ENCODE measurements around the gene IGLON5.

IGLON5 gene

GRCh38 chr19:51354103-51354741 lies 42.8 kb downstream of the IGLON5 start:
- H3K27me3 Mint-ChIP-seq = no peaks in the 10 kb centered on the region
- no peaks in the 10 kb centered on the region for H3K9me3 Mint-ChIP-seq
- H3K4me3 Mint-ChIP-seq = no peak overlapping the region
- peak overlapping the region; percentile 69 for H3K27ac Mint-ChIP-seq
- H3K36me3 Mint-ChIP-seq = peaks cover 38% of the 10 kb centered on the region
- DNase-seq = no peak
- CTCF ChIA-PET = interaction anchor here (0.7 to 1.2 kb wide), 3 partner anchors 10 to 53 kb away, joined by 3 to 4 read pairs (median 3); no protein-coding TSS in a partner anchor
- peaks cover 27% of the 10 kb centered on the region for H3K4me1 Mint-ChIP-seq

- peak overlapping the region; percentile 6 for H3K4me3 Mint-ChIP-seq
- CTCF ChIA-PET = interaction anchor here (0.7 to 1.2 kb wide), 3 partner anchors 9 to 53 kb away, joined by 3 to 4 read pairs (median 3); no protein-coding TSS in a partner anchor
- no peaks in the 10 kb centered on the region for H3K9me3 Mint-ChIP-seq
- peak overlapping the region; percentile 81 for H3K27ac Mint-ChIP-seq
- H3K4me1 Mint-ChIP-seq = peaks cover 31% of the 10 kb centered on the region
- H3K36me3 Mint-ChIP-seq = peaks cover 36% of the 10 kb centered on the region
- DNase-seq = peak; percentile 63
- no peaks in the 10 kb centered on the region for H3K27me3 Mint-ChIP-seq
Measured at GRCh38 chr19:51354742-51355148, 43.3 kb downstream of the IGLON5 start.

GRCh38 chr19:51356159-51356801 lies 44.8 kb downstream of the IGLON5 start:
- no peaks in the 10 kb centered on the region for H3K9me3 Mint-ChIP-seq
- H3K27ac Mint-ChIP-seq = no peak overlapping the region
- no peak for DNase-seq
- H3K27me3 Mint-ChIP-seq = no peaks in the 10 kb centered on the region
- CTCF ChIA-PET = no interaction called here
- no peak overlapping the region for H3K4me3 Mint-ChIP-seq
- peaks cover 39% of the 10 kb centered on the region for H3K4me1 Mint-ChIP-seq
- peaks cover 25% of the 10 kb centered on the region for H3K36me3 Mint-ChIP-seq

- H3K36me3 Mint-ChIP-seq = peaks cover 16% of the 10 kb centered on the region
- H3K4me3 Mint-ChIP-seq = no peak overlapping the region
- CTCF ChIA-PET = interaction anchor here (1.8 kb wide), 1 partner anchor 18 kb away, joined by 6 read pairs; no protein-coding TSS in a partner anchor
- no peak overlapping the region for H3K27ac Mint-ChIP-seq
- DNase-seq = no peak
- no peaks in the 10 kb centered on the region for H3K27me3 Mint-ChIP-seq
- peaks cover 51% of the 10 kb centered on the region for H3K4me1 Mint-ChIP-seq
- no peaks in the 10 kb centered on the region for H3K9me3 Mint-ChIP-seq
Measured at GRCh38 chr19:51357952-51358351, 46.5 kb downstream of the IGLON5 start.

GRCh38 chr19:51359294-51359693 lies 47.9 kb downstream of the IGLON5 start:
- H3K27ac Mint-ChIP-seq = no peak overlapping the region

GRCh38 chr19:51361239-51361638 lies 49.8 kb downstream of the IGLON5 start:
- DNase-seq = no peak
- H3K4me3 Mint-ChIP-seq = no peak overlapping the region
- no peaks in the 10 kb centered on the region for H3K9me3 Mint-ChIP-seq
- CTCF ChIA-PET = no interaction called here
- no peak overlapping the region for H3K27ac Mint-ChIP-seq
- H3K36me3 Mint-ChIP-seq = peaks cover 14% of the 10 kb centered on the region
- no peaks in the 10 kb centered on the region for H3K27me3 Mint-ChIP-seq
- H3K4me1 Mint-ChIP-seq = peaks cover 57% of the 10 kb centered on the region

More at GRCh38 chr19:51359294-51359693, 47.9 kb downstream of the IGLON5 start:
- no peak for DNase-seq
- H3K36me3 Mint-ChIP-seq = peaks cover 16% of the 10 kb centered on the region
- no peaks in the 10 kb centered on the region for H3K9me3 Mint-ChIP-seq
- H3K4me3 Mint-ChIP-seq = no peak overlapping the region
- CTCF ChIA-PET = interaction anchor here (0.5 to 1.8 kb wide), 3 partner anchors 11 to 66 kb away, joined by 3 to 6 read pairs (median 4); no protein-coding TSS in a partner anchor
- peaks cover 60% of the 10 kb centered on the region for H3K4me1 Mint-ChIP-seq
- H3K27me3 Mint-ChIP-seq = no peaks in the 10 kb centered on the region

GRCh38 chr19:51364200-51365106 lies 53.0 kb downstream of the IGLON5 start:
- Mint-ChIP-seq H3K9me3 (no peaks in the 10 kb centered on the region), H3K27ac (peak overlapping the region; percentile 12), H3K4me3 (peak overlapping the region; percentile 59), H3K27me3 (peaks cover 3% of the 10 kb centered on the region), H3K4me1 (peaks cover 67% of the 10 kb centered on the region), H3K36me3 (peaks cover 5% of the 10 kb centered on the region)
- no peak for DNase-seq
- CTCF ChIA-PET = interaction anchor here (1.3 to 1.7 kb wide), 2 partner anchors 10 to 23 kb away, joined by 4 to 6 read pairs; partner anchors contain the start of gene VSIG10L

- peaks cover 8% of the 10 kb centered on the region for H3K36me3 Mint-ChIP-seq
- H3K9me3 Mint-ChIP-seq = no peaks in the 10 kb centered on the region
- DNase-seq = no peak
- H3K4me1 Mint-ChIP-seq = peaks cover 67% of the 10 kb centered on the region
- peak overlapping the region; percentile 97 for H3K4me3 Mint-ChIP-seq
- peak overlapping the region; percentile 91 for H3K27ac Mint-ChIP-seq
- H3K27me3 Mint-ChIP-seq = peaks cover 3% of the 10 kb centered on the region
- CTCF ChIA-PET = interaction anchor here (0.6 to 1.7 kb wide), 5 partner anchors 10 to 53 kb away, joined by 3 to 6 read pairs (median 3); partner anchors contain the start of genes C19orf84, SIGLEC10 and VSIG10L
Measured at GRCh38 chr19:51365211-51365964, 53.9 kb downstream of the IGLON5 start.

GRCh38 chr19:51365965-51366388 lies 54.5 kb downstream of the IGLON5 start, which contains the start of gene ETFB:
ETFB (minus strand) TSS chr19:51366388; CDS start chr19:51366326, 62 bp downstream.
- Mint-ChIP-seq H3K27ac (peak within 1 kb of the TSS; percentile 91), H3K27me3 (peaks cover 3% of the 10 kb centered on the region), H3K4me1 (peaks cover 69% of the 10 kb centered on the region), H3K4me3 (peak within 1 kb of the TSS; percentile 97), H3K9me3 (no peaks in the 10 kb centered on the region), H3K36me3 (peaks cover 8% of the 10 kb centered on the region)
- no peak for DNase-seq
- CTCF ChIA-PET = interaction anchor here (1.0 to 1.6 kb wide), 3 partner anchors 25 to 52 kb away, joined by 3 to 5 read pairs (median 3); partner anchors contain the start of genes C19orf84 and SIGLEC10

GRCh38 chr19:51366389-51367254 lies 55.2 kb downstream of the IGLON5 start:
- Mint-ChIP-seq H3K9me3 (no peaks in the 10 kb centered on the region), H3K4me1 (peaks cover 73% of the 10 kb centered on the region), H3K36me3 (peaks cover 9% of the 10 kb centered on the region), H3K4me3 (peak overlapping the region; percentile 97), H3K27me3 (peaks cover 3% of the 10 kb centered on the region), H3K27ac (peak overlapping the region; percentile 91)
- peak; percentile 97 for DNase-seq
- CTCF ChIA-PET = interaction anchor here (1.5 to 1.6 kb wide), 2 partner anchors 24 to 28 kb away, joined by 3 to 5 read pairs; partner anchors contain the start of gene C19orf84

- peak overlapping the region; percentile 91 for H3K27ac Mint-ChIP-seq
- CTCF ChIA-PET = interaction anchor here (1.1 to 1.6 kb wide), 2 partner anchors 28 to 29 kb away, joined by 4 read pairs; no protein-coding TSS in a partner anchor
- H3K4me1 Mint-ChIP-seq = peaks cover 74% of the 10 kb centered on the region
- peak overlapping the region; percentile 97 for H3K4me3 Mint-ChIP-seq
- no peak for DNase-seq
- H3K9me3 Mint-ChIP-seq = no peaks in the 10 kb centered on the region
- peaks cover 3% of the 10 kb centered on the region for H3K27me3 Mint-ChIP-seq
- peaks cover 8% of the 10 kb centered on the region for H3K36me3 Mint-ChIP-seq
Measured at GRCh38 chr19:51367255-51367564, 55.8 kb downstream of the IGLON5 start.

- H3K36me3 Mint-ChIP-seq = peaks cover 8% of the 10 kb centered on the region
- CTCF ChIA-PET = interaction anchor here (1.0 to 1.6 kb wide), 3 partner anchors 26 to 29 kb away, joined by 4 read pairs; no protein-coding TSS in a partner anchor
- H3K27ac Mint-ChIP-seq = peak overlapping the region; percentile 91
- peak overlapping the region; percentile 97 for H3K4me3 Mint-ChIP-seq
- DNase-seq = peak; percentile 98
- H3K27me3 Mint-ChIP-seq = peaks cover 3% of the 10 kb centered on the region
- peaks cover 74% of the 10 kb centered on the region for H3K4me1 Mint-ChIP-seq
- H3K9me3 Mint-ChIP-seq = no peaks in the 10 kb centered on the region
Measured at GRCh38 chr19:51367565-51368365, 56.3 kb downstream of the IGLON5 start.
